ENCODE results near the gene VTI1B. TPM values are rescaled to one million over a fixed set of nuclear protein-coding genes. Genes with fewer than 3 reads are reported as not detected.

Gene VTI1B
- total and polyA plus RNA-seq, 2 donors (not counting 3 experiments of a cell fraction or from before 2014, with no cell fraction given) = 23.8 to 90.0 TPM

GRCh38 chr14:67644428-67644827 is 30.0 kb downstream of the VTI1B start:
- no peak for FAIRE-seq
- H3K27ac ChIP-seq (ENCODE audit: insufficient read depth, low read depth, low read length) = no peak overlapping the region
- ChIA-PET POLR2A (no interaction called here), CTCF (interaction anchor here (0.7 to 3.3 kb wide), 9 partner anchors 14 to 117 kb away, joined by 3 to 21 read pairs (median 3); no protein-coding TSS in a partner anchor)
- no peaks in the 10 kb centered on the region for H4K20me1 ChIP-seq (replicated peaks; ENCODE audit: control insufficient read depth, extremely low read depth, insufficient read depth, low read length)
- H3K79me2 ChIP-seq (ENCODE audit: control insufficient read depth, insufficient read depth, low read length) = no peaks in the 10 kb centered on the region
- intact Hi-C loops (cut with micrococcal nuclease) = loop anchor here (1.0 kb wide), 1 partner anchor 22 kb away; no protein-coding TSS in a partner anchor
- H2AFZ ChIP-seq (ENCODE audit: low read depth, low read length) = no peak overlapping the region
- no peak overlapping the region for H3K9ac ChIP-seq (replicated peaks; ENCODE audit: extremely low read depth, insufficient read depth, low read length)
- H3K9me1 ChIP-seq (replicated peaks; ENCODE audit: control insufficient read depth, extremely low read depth, insufficient read depth, low read length) = no peaks in the 10 kb centered on the region
- H3K27me3 ChIP-seq (ENCODE audit: control insufficient read depth in 2 of 2, insufficient read depth in 2 of 2, low read length in 2 of 2) = no peaks in the 10 kb centered on the region
- H3K36me3 ChIP-seq (ENCODE audit: control insufficient read depth in 2 of 2, extremely low read depth in 1 of 2, insufficient read depth in 2 of 2, low read length in 2 of 2) = peaks cover 3 to 6% of the 10 kb centered on the region in 2 experiments
- H3K4me3 ChIP-seq (replicated peaks in 1 of 3; ENCODE audit: insufficient read depth in 1 of 3, low read depth in 1 of 3, low read length in 3 of 3) = no peak overlapping the region
- BruUV-seq (replicated peaks) = no TSS peak
- H3K4me2 ChIP-seq (ENCODE audit: insufficient read depth, low read length) = no peak overlapping the region
- H3K4me1 ChIP-seq (ENCODE audit: control insufficient read depth, extremely low read depth, insufficient read depth, low read length) = no peaks in the 10 kb centered on the region
- TF ChIP-seq FOS (IDR thresholded peaks at IDR 0.05; ENCODE audit: borderline replicate concordance, insufficient read depth, low read length) (no peak), JUN (IDR thresholded peaks at IDR 0.05; ENCODE audit: borderline replicate concordance, insufficient read depth, insufficient read length, low read depth) (no peak), CTCF (IDR thresholded peaks at IDR 0.05; ENCODE audit: extremely low read depth in 1 of 2, insufficient read depth in 1 of 2, low read depth in 1 of 2, low read length in 2 of 2) (no peak), POLR2AphosphoS5 (IDR thresholded peaks at IDR 0.05; ENCODE audit: insufficient read depth, low read depth, low read length) (no peak), POLR2A (IDR thresholded peaks at IDR 0.05; ENCODE audit: low read depth, low read length) (no peak)
- no peak for DNase-seq (ENCODE audit: low read depth, low spot score)
- no peaks in the 10 kb centered on the region for H3K9me3 ChIP-seq (replicated peaks; ENCODE audit: control insufficient read depth, insufficient read depth, low read length)
- dilution Hi-C loops (cut with MboI; ENCODE audit: extremely low pct_ligation_motif_present, low sequenced_read_pairs) = no loop called here

DNA sequence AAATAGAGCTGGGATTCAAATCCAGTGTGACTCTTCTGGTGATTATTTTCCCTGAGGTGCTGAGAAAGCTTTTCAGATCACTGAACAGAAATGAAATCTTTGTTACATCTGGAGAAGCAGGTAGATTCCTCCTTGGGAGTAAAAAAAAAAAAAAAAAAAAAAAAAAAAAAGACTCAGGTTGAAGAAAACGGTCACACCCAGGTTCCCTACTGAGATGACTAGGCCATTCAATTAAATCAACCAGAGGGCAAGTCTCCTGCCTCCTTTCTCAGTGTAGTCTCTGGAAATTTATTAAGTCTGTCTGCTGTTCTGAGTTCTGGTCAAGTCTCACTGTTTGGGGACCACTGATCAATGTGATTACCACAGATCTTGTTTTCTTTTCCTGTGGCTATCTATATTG is 30.7 kb downstream of the VTI1B start:
- ChIA-PET CTCF (interaction anchor here (0.7 to 3.3 kb wide), 7 partner anchors 15 to 117 kb away, joined by 3 to 21 read pairs (median 5); no protein-coding TSS in a partner anchor), POLR2A (no interaction called here)
- Histone ChIP-seq H3K36me3 (ENCODE audit: control insufficient read depth in 2 of 2, extremely low read depth in 1 of 2, insufficient read depth in 2 of 2, low read length in 2 of 2) (peaks cover 2 to 3% of the 10 kb centered on the region in 2 experiments), H2AFZ (ENCODE audit: low read depth, low read length) (no peak overlapping the region), H3K4me2 (ENCODE audit: insufficient read depth, low read length) (no peak overlapping the region), H3K4me3 (replicated peaks in 1 of 3; ENCODE audit: insufficient read depth in 1 of 3, low read depth in 1 of 3, low read length in 3 of 3) (no peak overlapping the region), H3K9me3 (replicated peaks; ENCODE audit: control insufficient read depth, insufficient read depth, low read length) (no peaks in the 10 kb centered on the region), H3K4me1 (ENCODE audit: control insufficient read depth, extremely low read depth, insufficient read depth, low read length) (no peaks in the 10 kb centered on the region), H3K9ac (replicated peaks; ENCODE audit: extremely low read depth, insufficient read depth, low read length) (no peak overlapping the region), H3K79me2 (ENCODE audit: control insufficient read depth, insufficient read depth, low read length) (no peaks in the 10 kb centered on the region), H4K20me1 (replicated peaks; ENCODE audit: control insufficient read depth, extremely low read depth, insufficient read depth, low read length) (no peaks in the 10 kb centered on the region), H3K27me3 (ENCODE audit: control insufficient read depth in 2 of 2, insufficient read depth in 2 of 2, low read length in 2 of 2) (no peaks in the 10 kb centered on the region), H3K27ac (ENCODE audit: insufficient read depth, low read depth, low read length) (no peak overlapping the region), H3K9me1 (replicated peaks; ENCODE audit: control insufficient read depth, extremely low read depth, insufficient read depth, low read length) (no peaks in the 10 kb centered on the region)
- DNase-seq (ENCODE audit: low read depth, low spot score) (no peak), FAIRE-seq (no peak)
- intact Hi-C loops (cut with micrococcal nuclease) (loop anchor here (1.0 kb wide), 1 partner anchor 21 kb away; no protein-coding TSS in a partner anchor), dilution Hi-C loops (cut with MboI; ENCODE audit: extremely low pct_ligation_motif_present, low sequenced_read_pairs) (no loop called here)
- TF ChIP-seq EZH2 (IDR thresholded peaks at IDR 0.05; ENCODE audit: borderline replicate concordance, low read depth, low read length, severe bottlenecking) = no peak
- no peak for TF ChIP-seq GATA2 (IDR thresholded peaks at IDR 0.05; ENCODE audit: insufficient read depth, insufficient read length, low read depth, low read length)
- no peak for TF ChIP-seq JUN (IDR thresholded peaks at IDR 0.05; ENCODE audit: borderline replicate concordance, insufficient read depth, insufficient read length, low read depth)
- TF ChIP-seq FOS (IDR thresholded peaks at IDR 0.05; ENCODE audit: borderline replicate concordance, insufficient read depth, low read length) = no peak
- no peak for TF ChIP-seq POLR2AphosphoS5 (IDR thresholded peaks at IDR 0.05; ENCODE audit: insufficient read depth, low read depth, low read length)
- TF ChIP-seq, protein P1, sequence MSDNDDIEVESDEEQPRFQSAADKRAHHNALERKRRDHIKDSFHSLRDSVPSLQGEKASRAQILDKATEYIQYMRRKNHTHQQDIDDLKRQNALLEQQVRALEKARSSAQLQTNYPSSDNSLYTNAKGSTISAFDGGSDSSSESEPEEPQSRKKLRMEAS (IDR thresholded peaks at IDR 0.05; ENCODE audit: insufficient read depth, insufficient read length) = no peak
- no peak for TF ChIP-seq CTCF (IDR thresholded peaks at IDR 0.05; ENCODE audit: extremely low read depth in 1 of 2, insufficient read depth in 1 of 2, low read depth in 1 of 2, low read length in 2 of 2)
- TF ChIP-seq POLR2A (IDR thresholded peaks at IDR 0.05; ENCODE audit: low read depth, low read length) = no peak
- TF ChIP-seq MYC (IDR thresholded peaks at IDR 0.05; ENCODE audit: low read depth, low read length) = no peak
- no TSS peak for BruUV-seq (replicated peaks)

Data from endothelial cell of umbilical vein (primary cell).